ENCODE data around the gene DNAH17.

Gene DNAH17

GRCh38 chr17:78541488-78542206, 35.5 kb downstream of the DNAH17 start:
- no peak for DNase-seq

GRCh38 chr17:78539781-78540180, 37.4 kb downstream of the DNAH17 start:
- DNase-seq, result no peak

GRCh38 chr17:78538033-78538776, 39.0 kb downstream of the DNAH17 start:
- no peak for DNase-seq

GRCh38 chr17:78537217-78537860, 39.9 kb downstream of the DNAH17 start:
- DNase-seq, result no peak

GRCh38 chr17:78535273-78536197, 41.7 kb downstream of the DNAH17 start:
- peak in 1 of 5 experiments; percentile 78 for DNase-seq

- peak in 1 of 5 experiments; percentile 30 for DNase-seq
Observed at GRCh38 chr17:78534492-78535272, 42.5 kb downstream of the DNAH17 start.

- DNase-seq, result peak in 1 of 5 experiments; percentile 14
Observed at GRCh38 chr17:78532922-78533640, 44.1 kb downstream of the DNAH17 start.

GRCh38 chr17:78532311-78532710, 44.9 kb downstream of the DNAH17 start:
- no peak for DNase-seq

GRCh38 chr17:78530675-78531074, 46.5 kb downstream of the DNAH17 start:
- no peak for DNase-seq

GRCh38 chr17:78529871-78530670, 47.1 kb downstream of the DNAH17 start:
- no peak for DNase-seq

GRCh38 chr17:78529251-78529650, 47.9 kb downstream of the DNAH17 start:
- no peak for DNase-seq

- DNase-seq, result no peak
Observed at GRCh38 chr17:78528541-78528940, 48.7 kb downstream of the DNAH17 start.

GRCh38 chr17:78527345-78527744, 49.9 kb downstream of the DNAH17 start:
- DNase-seq, result no peak

GRCh38 chr17:78526231-78527025, 50.8 kb downstream of the DNAH17 start:
- no peak for DNase-seq

GRCh38 chr17:78525511-78526160, 51.6 kb downstream of the DNAH17 start:
- DNase-seq, result no peak

- no peak for DNase-seq
Observed at GRCh38 chr17:78524870-78525510, 52.2 kb downstream of the DNAH17 start.

GRCh38 chr17:78523934-78524655, 53.1 kb downstream of the DNAH17 start:
- no peak for DNase-seq
